ENCODE data around the gene ACKR2.

Gene ACKR2

GRCh38 chr3:42906070-42906847 lies 97.0 kb downstream of the ACKR2 start, which contains the start of gene ZNF662:
TSS of gene ZNF662 (plus strand) at chr3:42906142. CDS start at chr3:42908115, 1,973 bp downstream.
- H4K20me1 ChIP-seq = no peaks in the 10 kb centered on the region
- H3K27me3 ChIP-seq = peaks cover 0 to 25% (median 20%) of the 10 kb centered on the region in 11 experiments; a peak in 15 of 22 replicates
- H3K4me2 ChIP-seq = no peak within 1 kb of the TSS
- peaks cover 51 to 74% (median 59%) of the 10 kb centered on the region in 11 experiments for H3K9me3 ChIP-seq (replicated peaks in 1 of 11)
- 0 out of 20 replicates have a peak within 1 kb of the TSS, but pooled peaks of 1 of the 10 experiments have one; percentile 11 for H3K4me3 ChIP-seq
- no peaks in the 10 kb centered on the region for H3K36me3 ChIP-seq
- H3K4me1 ChIP-seq = no peaks in the 10 kb centered on the region
- no peak for TF ChIP-seq Cebpa-rat (IDR thresholded peaks at IDR 0.05)
- no peak within 1 kb of the TSS for H3K27ac ChIP-seq
- no peak within 1 kb of the TSS for H3K9ac ChIP-seq

GRCh38 chr3:42906848-42907183 lies 97.6 kb downstream of the ACKR2 start:
- H3K4me3 ChIP-seq = no peak overlapping the region
- H3K4me1 ChIP-seq = no peaks in the 10 kb centered on the region
- peaks cover 56 to 79% (median 65%) of the 10 kb centered on the region in 11 experiments for H3K9me3 ChIP-seq (replicated peaks in 1 of 11)
- peaks cover 0 to 25% (median 20%) of the 10 kb centered on the region in 11 experiments; a peak in 15 of 22 replicates for H3K27me3 ChIP-seq
- no peak for TF ChIP-seq Cebpa-rat (IDR thresholded peaks at IDR 0.05)
- no peaks in the 10 kb centered on the region for H3K36me3 ChIP-seq
- H4K20me1 ChIP-seq = no peaks in the 10 kb centered on the region
- H3K27ac ChIP-seq = no peak overlapping the region
- H3K4me2 ChIP-seq = no peak overlapping the region
- H3K9ac ChIP-seq = no peak overlapping the region

- H3K9me3 ChIP-seq (replicated peaks in 1 of 11) = peaks cover 59 to 82% (median 68%) of the 10 kb centered on the region in 11 experiments
- H3K4me3 ChIP-seq = no peak overlapping the region
- no peak overlapping the region for H3K4me2 ChIP-seq
- no peak overlapping the region for H3K27ac ChIP-seq
- H3K9ac ChIP-seq = no peak overlapping the region
- no peaks in the 10 kb centered on the region for H4K20me1 ChIP-seq
- no peak for TF ChIP-seq Cebpa-rat (IDR thresholded peaks at IDR 0.05)
- H3K27me3 ChIP-seq = peaks cover 0 to 25% (median 20%) of the 10 kb centered on the region in 11 experiments; a peak in 15 of 22 replicates
- peaks cover 0 to 2% (median 0%) of the 10 kb centered on the region in 11 experiments; a peak in 2 of 22 replicates for H3K36me3 ChIP-seq
- no peaks in the 10 kb centered on the region for H3K4me1 ChIP-seq
Observed at GRCh38 chr3:42908675-42909074, 99.4 kb downstream of the ACKR2 start.

- Histone ChIP-seq H3K9me3 (replicated peaks in 1 of 11) (peaks cover 63 to 85% (median 73%) of the 10 kb centered on the region in 11 experiments), H3K27ac (no peak overlapping the region), H3K4me3 (no peak overlapping the region), H3K9ac (no peak overlapping the region), H3K4me1 (no peaks in the 10 kb centered on the region), H3K36me3 (peaks cover 0 to 7% (median 0%) of the 10 kb centered on the region in 11 experiments; a peak in 3 of 22 replicates), H3K4me2 (no peak overlapping the region), H3K27me3 (peaks cover 0 to 10% (median 6%) of the 10 kb centered on the region in 11 experiments; a peak in 13 of 22 replicates), H4K20me1 (no peaks in the 10 kb centered on the region)
- no peak for TF ChIP-seq Cebpa-rat (IDR thresholded peaks at IDR 0.05)
Observed at GRCh38 chr3:42911551-42911950, 102.3 kb downstream of the ACKR2 start.

GRCh38 chr3:42914771-42915515 lies 105.7 kb downstream of the ACKR2 start:
- no peak overlapping the region for H3K4me2 ChIP-seq
- H3K27ac ChIP-seq = no peak overlapping the region
- no peaks in the 10 kb centered on the region for H3K27me3 ChIP-seq
- peak overlapping the region in 2 of 10 experiments; percentile 6 to 30; a peak in 3 of 20 replicates for H3K4me3 ChIP-seq
- peaks cover 88 to 94% (median 91%) of the 10 kb centered on the region in 11 experiments for H3K9me3 ChIP-seq (replicated peaks in 1 of 11)
- no peaks in the 10 kb centered on the region for H4K20me1 ChIP-seq
- TF ChIP-seq Cebpa-rat (IDR thresholded peaks at IDR 0.05) = peak in 2 of 11 experiments; percentile 18 to 45; a peak in 1 of 22 replicates
- peaks cover 0 to 7% (median 0%) of the 10 kb centered on the region in 11 experiments; a peak in 3 of 22 replicates for H3K36me3 ChIP-seq
- H3K9ac ChIP-seq = no peak overlapping the region
- no peaks in the 10 kb centered on the region for H3K4me1 ChIP-seq
